Measurements from ENCODE around the gene MB21D2. TPM values are rescaled to one million over a fixed set of nuclear protein-coding genes. Genes with fewer than 3 reads are reported as not detected.

Gene MB21D2
- total and polyA plus RNA-seq, 3 experiments from 2014 or later, result 0.17 to 1.1 (median 1.1) TPM

GRCh38 chr3:192869131-192870031 lies 48.3 kb downstream of the MB21D2 start:
- H3K27ac Mint-ChIP-seq, result peak overlapping the region in 1 of 8 donors; percentile 74
- H3K4me3 Mint-ChIP-seq, result no peak overlapping the region
- H3K36me3 Mint-ChIP-seq, result no peaks in the 10 kb centered on the region
- Histone ChIP-seq H3K9me3 (ENCODE audit: low read length) (no peaks in the 10 kb centered on the region), H3K27me3 (ENCODE audit: insufficient read depth, low read length, poor library complexity, severe bottlenecking) (no peaks in the 10 kb centered on the region), H3K27ac (ENCODE audit: low read depth, low read length) (no peak overlapping the region), H3K4me3 (ENCODE audit: low read length) (no peak overlapping the region), H3K4me1 (ENCODE audit: insufficient read depth, low read length) (no peaks in the 10 kb centered on the region), H3K36me3 (ENCODE audit: insufficient read depth, low read length) (no peaks in the 10 kb centered on the region)
- peaks cover 0 to 2% (median 0%) of the 10 kb centered on the region in 5 donors for H3K9me3 Mint-ChIP-seq
- no peak for DNase-seq
- CTCF ChIA-PET, result no interaction called here
- H3K4me1 Mint-ChIP-seq, result no peaks in the 10 kb centered on the region
- H3K27me3 Mint-ChIP-seq, result peaks cover 0 to 1% of the 10 kb centered on the region in 2 donors
- POLR2A ChIA-PET, result no interaction called here

GRCh38 chr3:192867645-192868044 lies 50.0 kb downstream of the MB21D2 start:
- peak overlapping the region in 1 of 7 donors; percentile 0 for H3K4me3 Mint-ChIP-seq
- ChIA-PET POLR2A (no interaction called here), CTCF (no interaction called here)
- Histone ChIP-seq H3K27ac (ENCODE audit: low read depth, low read length) (no peak overlapping the region), H3K36me3 (ENCODE audit: insufficient read depth, low read length) (no peaks in the 10 kb centered on the region), H3K4me3 (ENCODE audit: low read length) (no peak overlapping the region), H3K4me1 (ENCODE audit: insufficient read depth, low read length) (peaks cover under 1% of the 10 kb centered on the region), H3K27me3 (ENCODE audit: insufficient read depth, low read length, poor library complexity, severe bottlenecking) (no peaks in the 10 kb centered on the region), H3K9me3 (ENCODE audit: low read length) (no peaks in the 10 kb centered on the region)
- H3K27ac Mint-ChIP-seq, result no peak overlapping the region
- H3K36me3 Mint-ChIP-seq, result no peaks in the 10 kb centered on the region
- H3K4me1 Mint-ChIP-seq, result no peaks in the 10 kb centered on the region
- no peak for DNase-seq
- H3K9me3 Mint-ChIP-seq, result peaks cover 0 to 2% (median 0%) of the 10 kb centered on the region in 5 donors
- peaks cover 0 to 1% of the 10 kb centered on the region in 2 donors for H3K27me3 Mint-ChIP-seq

GRCh38 chr3:192866804-192867203 lies 50.9 kb downstream of the MB21D2 start:
- H3K4me1 ChIP-seq (ENCODE audit: insufficient read depth, low read length), result peaks cover 7% of the 10 kb centered on the region
- H3K4me3 ChIP-seq (ENCODE audit: low read length), result no peak overlapping the region
- CTCF ChIA-PET, result no interaction called here
- peaks cover 0 to 1% of the 10 kb centered on the region in 2 donors for H3K27me3 Mint-ChIP-seq
- H3K4me3 Mint-ChIP-seq, result no peak overlapping the region
- H3K27ac Mint-ChIP-seq, result no peak overlapping the region
- no peaks in the 10 kb centered on the region for H3K27me3 ChIP-seq (ENCODE audit: insufficient read depth, low read length, poor library complexity, severe bottlenecking)
- no peak for DNase-seq
- H3K9me3 ChIP-seq (ENCODE audit: low read length), result no peaks in the 10 kb centered on the region
- no peaks in the 10 kb centered on the region for H3K36me3 ChIP-seq (ENCODE audit: insufficient read depth, low read length)
- no peak overlapping the region for H3K27ac ChIP-seq (ENCODE audit: low read depth, low read length)
- no peaks in the 10 kb centered on the region for H3K9me3 Mint-ChIP-seq
- POLR2A ChIA-PET, result no interaction called here
- peaks cover 0 to 4% (median 0%) of the 10 kb centered on the region in 3 donors for H3K4me1 Mint-ChIP-seq
- no peaks in the 10 kb centered on the region for H3K36me3 Mint-ChIP-seq

- Histone ChIP-seq H3K36me3 (ENCODE audit: insufficient read depth, low read length) (no peaks in the 10 kb centered on the region), H3K27ac (ENCODE audit: low read depth, low read length) (no peak overlapping the region), H3K4me3 (ENCODE audit: low read length) (no peak overlapping the region), H3K4me1 (ENCODE audit: insufficient read depth, low read length) (peaks cover 7% of the 10 kb centered on the region), H3K27me3 (ENCODE audit: insufficient read depth, low read length, poor library complexity, severe bottlenecking) (no peaks in the 10 kb centered on the region), H3K9me3 (ENCODE audit: low read length) (no peaks in the 10 kb centered on the region)
- POLR2A ChIA-PET, result no interaction called here
- H3K4me3 Mint-ChIP-seq, result peak overlapping the region in 1 of 7 donors; percentile 15
- no peaks in the 10 kb centered on the region for H3K27me3 Mint-ChIP-seq
- H3K36me3 Mint-ChIP-seq, result no peaks in the 10 kb centered on the region
- no peak overlapping the region for H3K27ac Mint-ChIP-seq
- H3K4me1 Mint-ChIP-seq, result peaks cover 0 to 5% (median 0%) of the 10 kb centered on the region in 3 donors
- CTCF ChIA-PET, result no interaction called here
- H3K9me3 Mint-ChIP-seq, result no peaks in the 10 kb centered on the region
- no peak for DNase-seq
Measured at GRCh38 chr3:192864941-192865340, 52.7 kb downstream of the MB21D2 start.

GRCh38 chr3:192863091-192863420 lies 54.6 kb downstream of the MB21D2 start:
- no peak overlapping the region for H3K27ac ChIP-seq (ENCODE audit: low read depth, low read length)
- Mint-ChIP-seq H3K27ac (no peak overlapping the region), H3K9me3 (peaks cover 0 to 5% (median 0%) of the 10 kb centered on the region in 5 donors), H3K27me3 (peaks cover 0 to 1% of the 10 kb centered on the region in 2 donors), H3K36me3 (no peaks in the 10 kb centered on the region), H3K4me1 (peaks cover 0 to 5% (median 0%) of the 10 kb centered on the region in 3 donors), H3K4me3 (no peak overlapping the region)
- H3K27me3 ChIP-seq (ENCODE audit: insufficient read depth, low read length, poor library complexity, severe bottlenecking), result no peaks in the 10 kb centered on the region
- no peaks in the 10 kb centered on the region for H3K36me3 ChIP-seq (ENCODE audit: insufficient read depth, low read length)
- ChIA-PET CTCF (no interaction called here), POLR2A (no interaction called here)
- no peak for DNase-seq
- H3K4me1 ChIP-seq (ENCODE audit: insufficient read depth, low read length), result peaks cover 7% of the 10 kb centered on the region
- H3K9me3 ChIP-seq (ENCODE audit: low read length), result no peaks in the 10 kb centered on the region
- H3K4me3 ChIP-seq (ENCODE audit: low read length), result no peak overlapping the region

- Histone ChIP-seq H3K27me3 (ENCODE audit: insufficient read depth, low read length, poor library complexity, severe bottlenecking) (no peaks in the 10 kb centered on the region), H3K4me1 (ENCODE audit: insufficient read depth, low read length) (peaks cover 7% of the 10 kb centered on the region), H3K4me3 (ENCODE audit: low read length) (no peak overlapping the region), H3K27ac (ENCODE audit: low read depth, low read length) (no peak overlapping the region), H3K36me3 (ENCODE audit: insufficient read depth, low read length) (no peaks in the 10 kb centered on the region), H3K9me3 (ENCODE audit: low read length) (no peaks in the 10 kb centered on the region)
- Mint-ChIP-seq H3K9me3 (peaks cover 0 to 5% (median 0%) of the 10 kb centered on the region in 5 donors), H3K36me3 (no peaks in the 10 kb centered on the region), H3K27ac (no peak overlapping the region), H3K27me3 (peaks cover 0 to 1% of the 10 kb centered on the region in 2 donors), H3K4me1 (peaks cover 0 to 5% (median 0%) of the 10 kb centered on the region in 3 donors), H3K4me3 (no peak overlapping the region)
- POLR2A ChIA-PET, result no interaction called here
- no peak for DNase-seq
- CTCF ChIA-PET, result no interaction called here
Measured at GRCh38 chr3:192862408-192863090, 55.1 kb downstream of the MB21D2 start.

GRCh38 chr3:192861972-192862371 lies 55.7 kb downstream of the MB21D2 start:
- H3K4me1 ChIP-seq (ENCODE audit: insufficient read depth, low read length), result peaks cover 7% of the 10 kb centered on the region
- POLR2A ChIA-PET, result no interaction called here
- no peaks in the 10 kb centered on the region for H3K36me3 ChIP-seq (ENCODE audit: insufficient read depth, low read length)
- Mint-ChIP-seq H3K9me3 (peaks cover 0 to 5% (median 0%) of the 10 kb centered on the region in 5 donors), H3K27ac (no peak overlapping the region), H3K4me3 (no peak overlapping the region), H3K36me3 (no peaks in the 10 kb centered on the region), H3K4me1 (peaks cover 0 to 5% (median 0%) of the 10 kb centered on the region in 3 donors), H3K27me3 (peaks cover 0 to 1% of the 10 kb centered on the region in 2 donors)
- DNase-seq, result no peak
- CTCF ChIA-PET, result no interaction called here
- no peaks in the 10 kb centered on the region for H3K9me3 ChIP-seq (ENCODE audit: low read length)
- H3K4me3 ChIP-seq (ENCODE audit: low read length), result no peak overlapping the region
- H3K27ac ChIP-seq (ENCODE audit: low read depth, low read length), result no peak overlapping the region
- no peaks in the 10 kb centered on the region for H3K27me3 ChIP-seq (ENCODE audit: insufficient read depth, low read length, poor library complexity, severe bottlenecking)

GRCh38 chr3:192860454-192860853 lies 57.2 kb downstream of the MB21D2 start:
- ChIA-PET CTCF (no interaction called here), POLR2A (no interaction called here)
- Mint-ChIP-seq H3K27ac (no peak overlapping the region), H3K9me3 (peaks cover 0 to 5% (median 0%) of the 10 kb centered on the region in 5 donors), H3K4me1 (peaks cover 0 to 5% (median 0%) of the 10 kb centered on the region in 3 donors), H3K4me3 (no peak overlapping the region), H3K36me3 (no peaks in the 10 kb centered on the region), H3K27me3 (peaks cover 0 to 1% of the 10 kb centered on the region in 2 donors)
- H3K4me1 ChIP-seq (ENCODE audit: insufficient read depth, low read length), result peaks cover 7% of the 10 kb centered on the region
- H3K36me3 ChIP-seq (ENCODE audit: insufficient read depth, low read length), result no peaks in the 10 kb centered on the region
- no peak overlapping the region for H3K27ac ChIP-seq (ENCODE audit: low read depth, low read length)
- no peak for DNase-seq
- H3K9me3 ChIP-seq (ENCODE audit: low read length), result no peaks in the 10 kb centered on the region
- H3K4me3 ChIP-seq (ENCODE audit: low read length), result no peak overlapping the region
- H3K27me3 ChIP-seq (ENCODE audit: insufficient read depth, low read length, poor library complexity, severe bottlenecking), result no peaks in the 10 kb centered on the region

Measured in CD8-positive, alpha-beta memory T cell (primary cell).